Activated CD4-positive, alpha-beta T cell treated with anti-CD3 and anti-CD28 coated beads, Interleukin-2, amount 50 U/mL, for 4 hours (primary cell): ENCODE results near the gene MFAP3.
A peak's percentile ranks its signal among the peaks of the same experiment; 100 is the strongest.
"Not testable (repeated sequence)": the region's sequence is repeated elsewhere in the genome, so short reads cannot be mapped to it uniquely, and the experiment has no call there.

Experiments used
- DNase-seq, 2 experiments: peaks; one replicate each; pipeline ENCODE4 v3.0.0-alpha.2; 2020

MFAP3 gene

DNA sequence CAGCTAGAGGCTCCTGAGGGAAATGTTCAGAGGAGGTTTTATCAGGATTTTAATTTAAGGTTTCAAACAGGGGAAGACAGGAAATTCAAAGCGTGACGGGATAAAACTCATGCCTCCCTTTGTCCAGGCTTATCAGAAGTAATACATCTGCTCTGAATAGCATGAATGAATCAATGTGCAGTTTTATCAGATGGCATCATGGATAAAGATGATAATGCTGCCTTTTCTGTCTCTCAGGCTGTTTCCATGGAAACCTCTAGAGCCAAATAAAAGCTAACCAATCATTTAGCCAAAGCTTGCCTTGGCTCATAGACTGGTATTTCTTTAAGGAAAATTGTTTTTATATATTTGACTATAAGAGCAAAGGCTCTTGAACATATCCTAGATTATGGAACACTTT is 16.4 kb downstream of the MFAP3 start:
- no peak for DNase-seq

DNA sequence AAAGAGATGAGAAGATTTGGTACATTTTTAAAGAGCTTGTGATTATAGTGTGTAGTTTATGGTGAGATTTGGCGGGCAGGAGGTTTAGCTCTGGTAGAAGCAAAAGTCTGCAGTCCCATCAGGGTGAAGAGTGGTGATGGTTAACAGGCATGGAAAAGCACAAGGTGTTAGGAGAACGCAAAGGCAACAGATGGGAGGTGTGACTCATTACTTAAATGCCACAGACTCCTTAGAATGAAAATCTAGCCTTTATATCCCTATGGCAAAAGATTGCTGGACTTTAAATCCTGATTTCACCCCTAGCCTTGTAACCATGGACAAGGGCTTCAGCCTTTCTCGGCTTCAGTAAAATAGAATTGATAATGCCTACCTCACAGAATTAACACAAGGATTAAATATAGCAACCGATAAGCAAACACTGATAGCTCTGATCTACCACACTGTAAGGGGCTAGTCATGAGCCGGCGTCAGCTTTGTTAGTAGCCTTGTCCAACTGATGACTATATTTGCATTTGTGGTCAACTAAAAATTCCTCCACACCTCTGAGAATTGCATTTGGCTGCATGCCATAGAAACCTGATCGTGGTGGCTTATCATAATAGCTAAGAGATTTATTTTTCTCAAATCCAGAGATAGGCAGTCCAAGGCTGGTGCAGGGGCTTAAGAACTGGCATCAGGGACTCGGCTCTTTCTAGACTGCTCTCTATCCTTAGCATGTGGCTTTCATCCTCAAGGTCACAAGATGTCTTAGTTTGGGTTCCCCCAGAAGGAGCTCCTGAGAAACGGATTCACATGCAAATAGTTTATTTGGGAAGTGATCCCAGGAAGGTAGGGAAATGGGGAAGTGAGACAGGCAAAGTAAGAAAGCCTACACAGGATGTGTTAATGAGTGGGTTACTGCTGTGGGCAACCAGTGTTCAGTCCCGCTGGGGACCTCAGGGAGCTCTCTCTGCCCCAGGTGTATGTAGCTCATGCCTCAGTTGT is 19.6 kb downstream of the MFAP3 start:
- DNase-seq, result no peak

DNA sequence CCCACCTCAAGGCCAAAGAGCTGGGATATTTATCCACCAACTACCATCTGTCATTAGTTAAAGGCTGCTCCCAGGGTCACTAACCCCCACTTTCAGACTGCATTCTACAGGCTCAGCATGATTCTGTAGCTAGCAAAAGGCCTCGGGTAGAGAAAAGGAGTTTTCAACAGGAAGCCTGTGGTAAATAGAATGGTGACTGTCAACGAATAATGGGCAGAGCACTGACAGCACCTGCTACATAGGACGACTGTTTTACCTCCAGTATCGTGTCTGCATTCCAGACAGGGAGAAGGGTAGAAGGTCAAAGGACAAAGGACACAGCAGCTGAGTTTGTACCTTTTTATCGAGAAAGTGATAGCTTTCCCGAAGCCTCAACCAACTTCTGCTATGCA is 20.3 kb downstream of the MFAP3 start:
- DNase-seq, result no peak

DNA sequence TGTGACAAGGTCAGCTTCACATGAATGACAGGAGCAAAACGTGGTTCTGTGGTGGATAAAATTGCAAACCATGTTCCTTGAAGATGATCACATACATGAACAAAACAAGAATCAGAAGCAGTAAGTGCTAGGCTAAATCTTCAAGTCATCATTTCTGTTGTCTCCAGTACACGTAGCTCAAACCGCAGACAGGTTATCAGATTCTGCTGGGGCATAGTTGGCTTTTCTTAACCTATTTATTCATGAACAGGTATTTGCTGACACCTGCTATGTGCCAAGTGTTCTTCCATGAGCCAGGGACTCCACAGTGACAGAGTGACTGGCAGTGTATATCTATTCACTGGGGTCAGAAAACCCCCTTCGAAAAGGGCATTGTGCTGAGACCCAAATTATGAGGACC is 20.8 kb downstream of the MFAP3 start:
- DNase-seq, result no peak

DNA sequence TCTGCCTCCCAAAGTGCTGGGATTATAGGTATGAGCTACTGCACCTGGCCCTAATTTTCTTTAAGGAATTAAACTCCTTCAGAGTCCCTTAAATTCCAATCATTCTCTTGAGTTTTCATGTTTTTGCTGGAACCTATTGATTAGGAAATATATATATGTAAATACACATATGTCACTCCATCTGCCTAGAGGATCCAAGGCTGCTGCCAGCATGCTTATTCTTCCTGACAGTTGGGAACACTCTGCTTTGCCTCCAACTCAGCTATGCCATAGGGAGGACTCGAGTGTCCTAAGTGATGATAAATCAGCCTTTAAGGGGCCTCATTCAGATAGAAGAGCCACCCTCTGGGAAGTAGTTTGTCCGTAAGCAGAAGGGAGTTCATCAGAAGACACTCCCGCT is 21.8 kb downstream of the MFAP3 start:
- DNase-seq, result no peak

DNA sequence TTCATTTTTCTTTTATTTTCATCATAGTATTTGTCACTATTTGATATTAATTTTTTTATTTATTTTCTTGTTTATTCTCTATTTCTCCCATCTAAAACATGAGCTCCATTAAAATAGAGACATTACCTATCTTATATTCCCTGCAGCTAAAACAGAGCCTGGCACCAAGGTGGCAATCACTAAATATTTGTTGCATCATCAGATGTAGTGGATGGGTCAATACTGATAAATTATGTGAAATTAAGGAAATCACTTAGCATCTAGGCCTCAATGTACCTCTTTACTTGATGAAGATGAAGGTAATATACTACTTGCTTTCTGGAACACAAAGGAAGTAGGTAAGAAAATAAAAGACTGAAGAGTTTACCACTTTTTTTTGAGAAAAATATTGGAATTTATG is 24.6 kb downstream of the MFAP3 start:
- no peak for DNase-seq

DNA sequence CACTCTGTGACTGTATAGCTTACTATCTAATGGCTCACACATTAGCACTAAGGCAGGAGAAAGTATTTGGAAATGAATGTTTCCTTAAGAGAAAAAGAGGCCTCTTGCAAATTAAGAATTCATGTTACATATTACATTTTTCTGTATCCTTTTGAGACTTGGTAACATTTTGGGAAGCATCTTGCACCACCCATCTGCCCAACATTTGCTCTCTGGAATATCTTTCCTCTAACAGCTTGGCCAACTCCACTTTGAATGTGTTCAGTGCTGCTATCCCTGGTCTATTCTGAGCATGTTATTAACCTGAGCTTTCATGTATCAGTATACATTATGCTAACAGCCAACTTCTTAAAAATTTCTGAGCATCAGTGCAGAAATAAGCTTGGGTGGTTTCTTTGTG is 27.2 kb downstream of the MFAP3 start:
- DNase-seq, result no peak

DNA sequence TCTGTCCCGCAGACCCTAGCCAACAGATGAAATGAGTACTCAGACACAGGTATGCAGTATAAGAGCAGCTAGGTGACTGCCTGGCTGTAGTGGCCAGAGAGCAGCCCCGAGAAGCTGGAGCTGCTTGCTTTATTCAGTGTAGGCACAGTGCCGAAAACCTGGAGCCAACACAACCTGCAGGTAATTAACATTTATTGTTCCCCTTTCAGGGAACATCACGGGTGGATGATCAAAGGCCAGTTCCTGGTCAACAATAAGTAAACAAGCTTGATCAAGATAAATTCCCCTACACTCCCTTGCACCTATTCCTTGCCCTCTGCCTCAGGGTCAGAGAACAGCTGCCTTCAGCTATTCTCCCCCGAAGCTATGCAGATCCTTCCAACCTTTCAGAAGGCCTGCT is 31.1 kb downstream of the MFAP3 start:
- not testable (repeated sequence) for DNase-seq

DNA sequence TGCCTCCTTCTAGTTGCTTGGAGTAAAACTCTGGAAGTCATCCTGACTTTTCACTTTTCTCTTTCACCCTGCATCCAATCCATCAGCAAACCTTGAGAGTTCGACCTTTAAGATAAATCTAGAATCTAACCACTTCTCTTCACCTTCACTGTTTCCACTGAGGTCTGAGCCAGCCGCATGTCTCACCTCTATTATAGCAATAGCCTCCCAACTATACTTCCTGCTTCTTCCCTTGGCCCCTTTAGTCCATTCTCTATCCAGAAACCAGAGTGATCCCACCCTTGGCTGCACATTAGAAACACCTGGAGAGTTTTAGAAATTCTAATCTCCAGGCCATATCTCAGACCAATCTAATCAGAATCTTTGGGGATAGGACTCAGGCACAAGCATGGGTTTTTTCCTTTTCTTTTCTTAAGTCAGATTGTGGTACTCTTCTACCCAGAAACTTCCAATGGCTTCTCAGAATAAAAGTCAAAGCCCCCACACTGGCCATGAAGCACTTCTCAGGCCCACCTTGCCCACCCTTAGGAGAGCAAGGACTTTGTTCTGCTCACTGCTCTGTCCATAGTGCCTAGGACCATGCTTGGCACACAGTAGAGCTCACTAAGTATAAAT is 33.1 kb downstream of the MFAP3 start:
- no peak for DNase-seq

DNA sequence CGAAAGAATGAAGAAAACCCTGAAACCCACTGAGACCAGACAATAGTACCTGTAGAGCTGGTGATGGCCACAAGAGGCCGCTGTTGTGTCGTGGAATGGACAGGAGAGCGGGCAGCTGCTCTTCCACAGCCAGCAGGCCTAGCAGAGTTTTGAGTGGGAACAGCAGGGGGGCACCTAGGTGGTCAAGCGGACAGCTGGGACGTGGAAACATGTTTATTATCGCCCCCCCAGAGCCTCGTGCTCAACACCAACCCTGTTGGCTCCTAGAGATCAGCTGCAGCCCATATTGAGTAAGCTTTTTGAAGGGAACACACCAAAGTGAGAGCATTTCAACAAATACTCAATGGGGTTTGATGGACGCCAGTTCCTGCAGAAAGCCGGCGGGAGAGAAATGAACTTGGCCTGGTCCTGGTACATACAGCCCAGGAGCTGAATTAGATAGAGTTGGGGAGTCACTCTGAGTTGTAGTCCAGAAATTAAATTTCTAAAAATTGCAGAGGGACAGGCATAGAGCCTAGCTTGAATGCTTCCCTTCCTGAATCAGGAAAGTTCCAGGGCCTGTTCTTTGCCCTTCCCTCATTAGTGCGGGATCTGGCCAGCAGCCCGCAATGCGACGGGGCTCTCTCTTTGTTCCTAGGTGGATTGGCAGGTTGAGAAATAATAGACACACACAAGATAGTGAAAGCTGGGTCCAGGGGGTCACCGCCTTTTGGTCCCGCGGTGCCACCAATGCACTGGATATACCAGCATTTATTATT is 33.8 kb downstream of the MFAP3 start:
- peak; percentile 80 to 82 for DNase-seq

DNA sequence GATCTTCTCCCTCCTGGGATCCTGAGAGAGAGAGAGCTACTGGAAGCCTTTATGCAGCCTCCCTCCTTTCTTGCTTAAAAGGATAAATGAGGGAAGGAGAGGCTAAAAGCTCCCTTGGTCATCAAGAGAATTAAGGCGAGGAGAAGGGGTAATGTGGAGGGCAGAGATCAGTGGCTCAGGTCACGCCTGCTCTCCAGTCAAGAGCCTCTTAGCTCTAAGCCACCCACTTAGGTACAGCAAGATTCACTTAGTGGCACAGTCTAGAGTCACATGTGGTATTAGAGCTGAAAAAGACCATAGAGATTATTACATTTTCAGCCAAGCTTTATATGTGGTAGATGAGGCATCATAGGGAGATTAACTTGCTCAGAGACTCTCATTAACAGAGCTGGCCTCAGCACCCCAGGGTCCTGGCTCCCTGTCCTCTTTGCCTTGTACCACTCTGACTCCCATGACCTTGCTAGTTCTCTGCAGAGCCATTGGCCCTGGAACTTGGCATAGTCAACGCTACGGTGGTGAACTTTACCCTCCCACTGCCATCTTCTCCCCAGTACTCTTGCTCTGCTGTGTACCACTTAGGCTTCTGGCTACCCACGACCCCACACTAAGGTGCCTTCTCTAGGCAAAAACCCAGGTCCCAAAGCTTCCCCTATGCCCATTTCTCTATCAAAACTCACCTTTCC is 37.6 kb downstream of the MFAP3 start:
- DNase-seq, result no peak

DNA sequence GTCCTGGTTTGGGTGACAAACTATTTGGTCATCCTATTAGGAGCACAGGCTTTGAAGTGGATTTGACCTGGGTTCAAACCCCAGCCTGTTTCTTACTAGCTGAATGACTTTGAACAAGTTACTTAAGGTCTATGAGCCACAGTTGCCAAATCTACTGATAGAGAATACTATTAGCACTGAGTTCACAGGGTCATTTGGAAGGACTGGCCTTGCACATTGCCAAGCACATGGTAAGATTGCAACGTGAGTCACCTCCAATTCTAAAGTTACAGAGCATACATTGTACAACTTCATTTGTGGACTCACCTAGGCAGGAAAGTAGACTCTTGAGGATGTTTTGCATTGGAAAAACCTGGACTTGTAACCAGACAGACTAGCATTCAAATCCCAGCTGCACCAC is 38.9 kb downstream of the MFAP3 start:
- no peak for DNase-seq

DNA sequence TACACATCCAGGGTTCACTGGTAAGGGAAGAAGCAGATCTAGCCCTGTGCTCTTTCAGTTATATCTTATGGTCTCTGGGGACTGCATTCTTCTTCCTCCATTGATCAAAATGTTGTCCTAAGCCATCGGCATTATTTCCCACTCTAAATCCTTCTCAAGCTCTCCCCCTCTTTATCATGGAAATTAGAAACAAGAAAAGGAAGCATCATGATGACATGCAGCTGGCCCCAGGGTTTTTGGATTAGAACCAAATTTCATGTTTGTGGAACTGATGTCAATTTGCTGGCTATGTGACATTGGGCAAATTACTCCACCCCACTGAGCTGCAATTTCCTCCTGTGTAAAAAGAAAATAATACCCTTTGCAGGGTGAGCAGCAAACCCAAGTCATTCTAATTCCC is 39.5 kb downstream of the MFAP3 start:
- DNase-seq, result no peak

DNA sequence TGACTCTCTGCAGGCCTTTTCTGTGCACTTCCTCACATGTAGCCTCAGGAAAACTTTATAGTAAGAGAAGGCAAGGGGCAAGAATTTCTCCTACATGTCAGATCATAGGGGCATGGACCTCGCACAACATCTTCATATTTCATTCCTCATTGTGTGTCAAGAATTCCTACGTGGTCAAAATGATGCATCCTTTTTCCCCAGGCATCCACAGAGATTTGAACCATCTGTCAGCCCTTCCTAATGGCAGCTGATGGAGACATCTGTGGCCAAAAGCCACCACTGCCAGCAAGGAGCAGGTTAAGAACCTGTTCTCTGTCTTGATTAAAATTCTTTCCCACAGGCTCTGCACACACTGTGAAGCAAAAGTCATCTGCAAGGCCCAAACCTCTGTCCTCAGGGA is 42.5 kb downstream of the MFAP3 start:
- no peak for DNase-seq

DNA sequence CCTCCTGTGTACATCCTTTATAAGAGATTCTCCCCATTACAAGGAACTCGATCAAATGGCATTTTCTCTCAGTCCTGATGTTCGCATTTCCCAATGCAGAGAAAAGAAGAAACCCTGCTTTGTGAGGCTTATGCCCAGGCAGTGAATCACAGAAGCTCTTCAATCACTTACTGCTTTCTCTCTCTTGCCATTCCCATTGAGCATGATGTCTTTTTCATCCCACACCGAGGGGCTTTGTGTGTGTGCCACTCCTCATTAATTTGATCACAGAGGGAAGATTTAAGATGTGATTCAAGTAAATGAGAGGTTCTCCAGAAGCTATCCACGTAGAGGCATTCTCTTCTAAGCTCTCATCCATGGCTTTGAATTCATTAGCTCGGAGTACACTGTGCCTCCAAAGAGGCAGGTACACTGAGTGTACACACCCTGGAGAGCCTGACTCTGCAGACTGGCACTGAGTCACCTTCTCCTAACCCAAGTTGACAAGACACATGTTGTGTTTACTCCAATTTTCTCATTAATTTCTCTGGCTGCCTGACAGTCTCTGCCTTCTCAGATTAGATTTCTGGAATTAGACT is 45.4 kb downstream of the MFAP3 start:
- DNase-seq, result no peak

DNA sequence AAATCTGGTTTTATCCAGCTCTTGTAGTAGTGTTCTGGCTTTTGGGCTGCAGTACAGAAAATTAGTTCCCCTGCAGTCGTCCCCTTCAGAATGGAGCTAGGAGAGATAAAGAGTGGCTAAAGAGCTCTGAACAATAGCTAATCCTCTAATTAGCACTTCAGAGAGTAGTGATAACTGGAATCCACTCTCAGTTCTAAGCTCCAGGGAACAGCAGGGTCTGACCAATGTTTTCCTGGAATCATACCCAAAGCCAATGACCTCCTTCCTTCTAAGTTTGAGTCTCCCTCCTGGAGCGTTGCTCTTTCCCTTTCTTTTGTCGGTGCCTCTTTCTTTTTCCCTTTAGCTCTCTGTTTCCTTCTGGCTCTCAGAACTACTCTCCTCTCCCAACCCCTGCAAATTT is 47.4 kb downstream of the MFAP3 start:
- no peak for DNase-seq

DNA sequence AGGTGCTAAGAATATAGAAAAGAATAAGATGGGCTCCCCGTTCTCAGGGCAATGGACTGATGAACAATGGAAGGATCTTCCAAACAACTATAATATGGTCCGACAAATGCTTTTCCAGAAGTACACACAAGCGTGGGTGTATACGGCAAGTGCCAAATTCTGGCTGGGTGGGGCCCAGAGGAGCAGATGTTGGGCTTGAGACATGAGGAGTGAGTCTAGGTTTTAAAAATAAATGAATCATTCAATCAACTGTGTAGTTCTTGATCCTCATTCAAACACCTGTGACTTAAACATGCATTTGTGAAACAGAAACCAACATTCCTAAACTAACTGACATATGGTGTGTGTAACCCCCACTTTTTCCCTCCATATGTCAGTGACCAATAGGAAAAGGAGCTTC is 47.9 kb downstream of the MFAP3 start:
- no peak for DNase-seq

DNA sequence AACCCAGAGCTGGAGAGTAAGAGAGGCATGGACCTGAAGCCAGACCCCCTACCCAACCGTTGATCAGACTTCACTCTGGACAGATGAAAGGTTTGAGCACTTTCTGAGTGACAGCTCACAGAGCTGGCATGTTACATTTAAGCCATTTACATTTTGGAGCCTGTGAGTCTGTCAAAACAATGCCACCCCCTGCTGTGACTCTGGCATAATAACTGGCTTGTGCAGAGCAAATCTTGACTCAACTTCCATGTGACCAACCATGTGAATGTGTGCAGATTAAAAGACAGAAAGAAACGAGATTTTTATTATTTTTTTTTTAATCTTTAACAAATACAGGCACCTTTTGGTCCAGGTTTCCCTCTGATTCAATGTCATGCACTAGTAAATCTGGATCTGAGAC is 48.5 kb downstream of the MFAP3 start:
- DNase-seq, result no peak

DNA sequence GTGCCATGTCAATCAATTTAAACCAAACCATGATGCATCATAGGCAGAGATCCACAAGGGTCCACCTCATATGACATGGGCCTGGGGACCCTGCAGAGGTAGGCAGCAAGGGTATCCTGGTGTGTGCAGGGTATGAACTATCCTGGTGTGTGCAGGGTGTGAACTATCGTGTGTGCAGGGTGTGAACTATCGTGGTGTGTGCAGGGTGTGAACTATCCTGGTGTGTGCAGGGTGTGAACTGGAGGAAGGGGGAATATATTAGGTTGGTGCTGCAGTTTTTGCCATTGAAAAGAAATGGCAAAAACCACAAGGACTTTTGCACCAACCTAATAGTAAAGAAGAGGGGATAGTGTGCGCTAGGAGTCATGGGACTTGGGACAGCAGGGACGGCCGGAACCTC is 50.0 kb downstream of the MFAP3 start:
- DNase-seq, result no peak

DNA sequence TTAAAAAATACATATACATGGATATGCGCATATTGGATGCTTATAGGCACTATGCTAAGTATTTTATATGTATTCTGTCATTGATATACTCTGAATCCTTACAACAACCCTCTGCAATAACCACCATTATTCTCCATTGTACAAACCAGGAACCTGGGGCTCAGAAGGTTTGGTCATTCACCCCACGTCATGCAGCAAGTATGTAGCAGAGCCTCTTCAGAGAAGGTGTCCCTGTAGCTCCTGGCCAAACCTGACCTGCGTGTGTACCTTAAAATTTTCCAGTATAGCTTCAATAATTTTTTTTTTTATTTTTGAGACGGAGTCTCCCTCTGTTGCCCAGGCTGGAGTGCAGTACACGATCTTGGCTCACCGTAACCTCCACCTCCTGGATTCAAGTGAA is 51.9 kb downstream of the MFAP3 start:
- no peak for DNase-seq

DNA sequence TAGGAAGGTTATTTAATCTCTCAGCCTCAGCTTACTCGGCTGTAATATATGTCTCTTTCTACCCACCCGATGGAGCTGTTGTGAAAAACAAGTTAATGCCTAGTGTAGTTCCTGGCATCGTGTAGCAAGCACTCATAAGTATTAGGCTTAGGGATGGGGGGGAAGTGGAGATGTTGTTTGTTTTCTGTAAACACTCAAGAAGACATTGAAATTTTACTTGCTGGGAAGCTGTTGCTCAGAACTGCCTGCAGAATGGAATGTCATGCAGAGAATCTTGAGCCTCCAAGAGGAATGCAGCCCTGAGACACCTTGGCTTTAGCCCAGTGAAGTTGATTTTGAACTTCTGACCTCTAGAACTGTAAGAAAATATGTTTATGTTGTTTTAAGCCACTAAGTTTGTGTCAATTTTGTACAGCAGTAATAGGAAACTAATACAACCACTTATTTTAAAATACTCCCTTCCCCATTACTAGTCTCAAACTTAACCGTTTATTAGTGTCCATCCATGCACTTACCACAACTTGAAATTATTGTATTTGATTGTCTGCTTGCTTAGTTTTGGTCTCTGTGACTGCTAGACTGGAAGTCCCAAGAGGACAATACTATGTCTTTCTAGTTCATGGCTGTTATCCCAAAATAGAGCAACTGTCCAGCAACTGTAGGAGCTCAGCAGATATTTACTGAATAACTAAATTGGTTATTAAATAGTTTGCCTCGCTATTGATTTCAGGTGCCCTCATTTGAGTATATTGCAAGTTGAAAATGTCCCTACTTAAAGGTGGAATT is 53.8 kb downstream of the MFAP3 start:
- DNase-seq, result no peak

DNA sequence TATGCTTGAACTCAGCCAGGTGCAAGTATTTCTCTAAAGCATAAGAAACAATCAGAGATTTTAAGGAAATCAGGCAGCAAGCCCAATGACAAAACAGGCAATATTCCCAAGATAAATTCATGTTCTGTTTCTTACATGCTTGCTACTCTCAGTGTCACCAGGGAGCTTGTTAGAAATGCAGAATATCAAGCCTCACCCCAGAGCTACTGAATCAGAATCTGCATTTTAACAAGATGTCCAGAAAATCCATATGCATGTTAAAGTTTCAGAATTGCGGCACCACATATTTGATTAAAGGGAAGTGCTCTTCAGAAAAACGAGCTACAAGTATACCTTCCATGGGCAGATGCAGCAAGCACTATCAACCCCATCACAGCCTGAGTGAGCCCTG is 54.4 kb downstream of the MFAP3 start:
- no peak for DNase-seq
